ENCODE results near the gene MNS1.

DNA sequence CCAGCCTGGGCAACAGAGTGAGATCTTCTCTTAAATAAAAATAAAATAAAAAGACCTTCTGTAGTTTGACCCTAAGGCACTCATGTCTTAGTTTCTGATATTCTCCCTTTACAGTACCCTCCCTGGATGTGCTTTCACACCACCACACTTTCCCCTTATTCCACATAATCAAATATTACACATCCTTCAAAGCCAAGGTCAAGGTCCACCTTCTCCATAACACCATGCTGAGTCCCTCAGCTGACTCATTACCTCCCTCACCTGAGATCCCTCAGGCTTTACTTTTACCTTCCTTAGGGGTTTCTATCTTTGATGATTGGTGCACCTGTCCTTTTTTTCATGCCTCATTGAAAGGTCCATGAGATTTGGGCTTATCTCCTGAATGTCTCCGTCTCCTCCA lies 25.5 kb upstream of the MNS1 start:
- TF ChIP-seq, protein P1, sequence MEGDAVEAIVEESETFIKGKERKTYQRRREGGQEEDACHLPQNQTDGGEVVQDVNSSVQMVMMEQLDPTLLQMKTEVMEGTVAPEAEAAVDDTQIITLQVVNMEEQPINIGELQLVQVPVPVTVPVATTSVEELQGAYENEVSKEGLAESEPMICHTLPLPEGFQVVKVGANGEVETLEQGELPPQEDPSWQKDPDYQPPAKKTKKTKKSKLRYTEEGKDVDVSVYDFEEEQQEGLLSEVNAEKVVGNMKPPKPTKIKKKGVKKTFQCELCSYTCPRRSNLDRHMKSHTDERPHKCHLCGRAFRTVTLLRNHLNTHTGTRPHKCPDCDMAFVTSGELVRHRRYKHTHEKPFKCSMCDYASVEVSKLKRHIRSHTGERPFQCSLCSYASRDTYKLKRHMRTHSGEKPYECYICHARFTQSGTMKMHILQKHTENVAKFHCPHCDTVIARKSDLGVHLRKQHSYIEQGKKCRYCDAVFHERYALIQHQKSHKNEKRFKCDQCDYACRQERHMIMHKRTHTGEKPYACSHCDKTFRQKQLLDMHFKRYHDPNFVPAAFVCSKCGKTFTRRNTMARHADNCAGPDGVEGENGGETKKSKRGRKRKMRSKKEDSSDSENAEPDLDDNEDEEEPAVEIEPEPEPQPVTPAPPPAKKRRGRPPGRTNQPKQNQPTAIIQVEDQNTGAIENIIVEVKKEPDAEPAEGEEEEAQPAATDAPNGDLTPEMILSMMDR (IDR thresholded peaks at IDR 0.05; ENCODE audit: low read length), result no peak
- TF ChIP-seq EZH2 (IDR thresholded peaks at IDR 0.05; ENCODE audit: borderline replicate concordance, low read length), result no peak
